CD4-positive, CD25-positive, alpha-beta regulatory T cell (primary cell): ENCODE measurements around the gene NXPE4. TPM values are rescaled to one million over a fixed set of nuclear protein-coding genes. Genes with fewer than 3 reads are reported as not detected.
"Not testable (repeated sequence)": the region's sequence is repeated elsewhere in the genome, so short reads cannot be mapped to it uniquely, and the experiment has no call there.

Experiments used
- ATAC-seq, 2 donors: fragments of 150-1000 bp; cut with Tn5 transposase; one replicate each; pipeline ENCODE4 v1.10.0; 2021; ENCODE audit warnings: low read depth in 2 of 2, moderate number of reproducible peaks in 2 of 2, moderate library complexity in 1 of 2
- DNase-seq, 3 donors: peaks; one replicate each; pipeline versions ENCODE4 v3.0.0 to v3.0.0-alpha.2; 2012 to 2022; ENCODE audit warnings: mixed read lengths in 1 of 3
- H3K27ac ChIP-seq: one replicate; pipeline ENCODE4 v1.7.0; 2013; ENCODE audit warnings: mild to moderate bottlenecking, low read length; ENCODE audit not compliant: insufficient read depth, poor library complexity, severe bottlenecking
- H3K27me3 ChIP-seq: one replicate; pipeline ENCODE4 v1.7.0; 2013; ENCODE audit warnings: low read length; ENCODE audit not compliant: control insufficient read depth, insufficient read depth
- H3K36me3 ChIP-seq: one replicate; pipeline ENCODE4 v1.7.0; 2013; ENCODE audit warnings: mild to moderate bottlenecking, low read length, moderate library complexity; ENCODE audit not compliant: control insufficient read depth, insufficient read depth
- H3K4me1 ChIP-seq: 2 replicates; pipeline ENCODE4 v1.7.0; 2013; ENCODE audit warnings: mild to moderate bottlenecking, low read length; ENCODE audit not compliant: insufficient read depth, control insufficient read depth, poor library complexity, severe bottlenecking
- H3K4me3 ChIP-seq: one replicate; pipeline ENCODE4 v1.7.0; 2013; ENCODE audit warnings: low read depth, mild to moderate bottlenecking, low read length, moderate library complexity
- H3K9me3 ChIP-seq, 2 experiments: 1 replicate in 1 of 2; 2 replicates in 1 of 2; pipeline ENCODE4 v1.7.0; 2013; ENCODE audit warnings: low read length in 2 of 2, mild to moderate bottlenecking in 1 of 2, moderate library complexity in 1 of 2; ENCODE audit not compliant: control insufficient read depth in 2 of 2
- H3K27ac Mint-ChIP-seq, 3 donors: one replicate each; pipeline ENCODE4 v1.8.0; 2020 to 2022; ENCODE audit warnings: mild to moderate bottlenecking in 3 of 3, mixed read lengths in 3 of 3, moderate library complexity in 2 of 3
- H3K27me3 Mint-ChIP-seq: one replicate; pipeline ENCODE4 v1.8.0; 2022; ENCODE audit warnings: mild to moderate bottlenecking, mixed read lengths
- H3K36me3 Mint-ChIP-seq: one replicate; pipeline ENCODE4 v1.8.0; 2020; ENCODE audit warnings: mixed read lengths
- H3K4me1 Mint-ChIP-seq, 4 donors: one replicate each; pipeline ENCODE4 v1.8.0; 2020 to 2022; ENCODE audit warnings: mixed read lengths in 4 of 4, mild to moderate bottlenecking in 1 of 4
- H3K4me3 Mint-ChIP-seq, 4 donors: one replicate each; pipeline ENCODE4 v1.8.0; 2020 to 2022; ENCODE audit warnings: mild to moderate bottlenecking in 4 of 4, mixed read lengths in 4 of 4, moderate library complexity in 3 of 4
- H3K9me3 Mint-ChIP-seq, 7 donors: one replicate each; pipeline ENCODE4 v1.8.0; 2020 to 2022; ENCODE audit warnings: mixed read lengths in 7 of 7, mild to moderate bottlenecking in 3 of 7, moderate library complexity in 2 of 7
- polyA plus RNA-seq, 4 donors: library from polyadenylated mRNA; unstranded; fragments of 300-500 nt; fragmentation: Illumina TruSeq; gene quantifications; one replicate each; pipeline ENCODE4 v1.2.3, GENCODE V29; 2021
- total RNA-seq: library from RNA; stranded (reverse); gene quantifications from one replicate; pipeline ENCODE4 v1.2.3, GENCODE V29; 2022

NXPE4 gene
- total and polyA plus RNA-seq, 5 donors from 2014 or later = not detected

GRCh38 chr11:114608605-114609004, 13.0 kb upstream of the NXPE4 start:
- ATAC-seq, H3K27me3 ChIP-seq, H3K9me3 ChIP-seq, H3K36me3 ChIP-seq, DNase-seq, H3K36me3 Mint-ChIP-seq, H3K27me3 Mint-ChIP-seq, H3K4me3 ChIP-seq, H3K27ac Mint-ChIP-seq, H3K9me3 Mint-ChIP-seq, H3K4me1 Mint-ChIP-seq, H3K27ac ChIP-seq, H3K4me3 Mint-ChIP-seq, H3K4me1 ChIP-seq: not testable (repeated sequence)

- Histone ChIP-seq H3K9me3 (peaks cover 0 to 6% of the 10 kb centered on the region in 2 experiments), H3K4me1 (no peaks in the 10 kb centered on the region), H3K27me3 (no peaks in the 10 kb centered on the region), H3K4me3 (no peak overlapping the region), H3K36me3 (no peaks in the 10 kb centered on the region), H3K27ac (no peak overlapping the region)
- Mint-ChIP-seq H3K27me3 (no peaks in the 10 kb centered on the region), H3K9me3 (peaks cover 0 to 5% (median 3%) of the 10 kb centered on the region in 7 donors), H3K4me1 (no peaks in the 10 kb centered on the region), H3K4me3 (no peak overlapping the region), H3K36me3 (no peaks in the 10 kb centered on the region), H3K27ac (no peak overlapping the region)
- DNase-seq (no peak), ATAC-seq (no peak)
Observed at GRCh38 chr11:114607753-114608459, 12.3 kb upstream of the NXPE4 start.

GRCh38 chr11:114606802-114607075, 11.2 kb upstream of the NXPE4 start:
- not testable (repeated sequence) for H3K9me3 ChIP-seq, H3K27ac ChIP-seq, DNase-seq, H3K9me3 Mint-ChIP-seq, H3K27me3 Mint-ChIP-seq, ATAC-seq, H3K4me1 Mint-ChIP-seq, H3K4me1 ChIP-seq, H3K4me3 Mint-ChIP-seq, H3K27ac Mint-ChIP-seq, H3K36me3 Mint-ChIP-seq, H3K27me3 ChIP-seq, H3K36me3 ChIP-seq, H3K4me3 ChIP-seq

DNA sequence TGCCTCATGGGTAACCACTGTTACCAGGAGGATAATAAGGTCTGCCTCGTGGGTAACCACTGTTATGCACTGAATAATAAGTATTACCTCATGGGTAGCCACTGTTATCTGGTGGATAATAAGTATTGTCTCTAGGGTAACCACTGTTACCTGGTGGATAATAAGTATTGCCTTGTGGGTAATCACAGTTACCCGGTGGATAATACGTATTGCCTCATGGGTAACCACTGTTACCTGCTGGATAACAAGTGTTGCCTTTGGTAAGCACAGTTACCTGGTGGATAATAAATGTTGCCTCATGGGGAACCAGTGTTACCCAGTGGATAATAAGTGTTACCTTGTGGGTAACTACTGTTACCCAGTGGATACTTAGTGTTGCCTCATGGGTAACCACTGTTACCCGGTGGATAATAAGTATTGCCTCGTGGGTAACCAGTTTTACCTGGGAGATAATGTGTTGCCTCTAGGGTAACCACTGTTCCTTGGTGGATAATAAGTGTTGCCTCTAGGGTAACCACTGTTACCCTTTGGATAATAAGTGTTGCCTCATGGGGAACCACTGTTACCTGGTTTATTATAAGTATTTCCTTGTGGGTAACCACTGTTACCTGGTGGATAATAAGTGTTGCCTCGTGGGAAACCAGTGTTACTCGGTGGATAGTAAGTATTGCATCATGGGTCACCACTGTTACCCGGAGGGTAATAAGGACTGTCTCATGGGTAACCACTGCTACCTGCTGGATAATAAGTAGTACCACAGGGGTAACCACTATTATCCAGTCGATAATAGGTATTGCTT, 10.6 kb upstream of the NXPE4 start:
- no peak overlapping the region for H3K4me3 ChIP-seq
- Mint-ChIP-seq H3K9me3 (peaks cover 0 to 5% (median 1%) of the 10 kb centered on the region in 7 donors), H3K27me3 (no peaks in the 10 kb centered on the region), H3K4me3 (no peak overlapping the region), H3K36me3 (no peaks in the 10 kb centered on the region), H3K4me1 (no peaks in the 10 kb centered on the region), H3K27ac (no peak overlapping the region)
- H3K27ac ChIP-seq = no peak overlapping the region
- DNase-seq (no peak), ATAC-seq (no peak)
- H3K27me3 ChIP-seq = no peaks in the 10 kb centered on the region
- no peaks in the 10 kb centered on the region for H3K36me3 ChIP-seq
- peaks cover 0 to 6% of the 10 kb centered on the region in 2 experiments for H3K9me3 ChIP-seq
- H3K4me1 ChIP-seq = no peaks in the 10 kb centered on the region

DNA sequence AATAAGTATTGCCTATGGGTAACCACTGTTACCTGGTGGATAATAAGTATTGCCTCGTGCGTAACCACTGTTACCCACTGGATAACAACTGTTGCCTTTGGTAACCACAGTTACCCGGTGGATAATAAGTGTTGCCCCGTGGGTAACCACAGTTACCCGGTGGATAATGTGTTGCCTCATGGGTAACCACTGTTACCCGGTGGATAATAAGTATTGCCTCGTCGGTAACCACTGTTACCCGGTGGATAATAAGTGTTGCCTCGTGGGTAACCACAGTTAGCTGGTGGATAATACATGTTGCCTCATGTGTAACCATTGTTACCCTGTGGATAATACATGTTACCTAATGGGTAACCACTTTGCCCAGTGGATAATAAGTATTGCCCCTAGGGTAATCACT, 9.8 kb upstream of the NXPE4 start:
- Mint-ChIP-seq H3K27ac (no peak overlapping the region), H3K9me3 (peaks cover 0 to 5% (median 0%) of the 10 kb centered on the region in 7 donors), H3K36me3 (no peaks in the 10 kb centered on the region), H3K4me1 (no peaks in the 10 kb centered on the region), H3K4me3 (no peak overlapping the region), H3K27me3 (no peaks in the 10 kb centered on the region)
- ATAC-seq (no peak), DNase-seq (no peak)
- Histone ChIP-seq H3K36me3 (no peaks in the 10 kb centered on the region), H3K27me3 (no peaks in the 10 kb centered on the region), H3K4me1 (no peaks in the 10 kb centered on the region), H3K27ac (no peak overlapping the region), H3K9me3 (peaks cover 0 to 4% of the 10 kb centered on the region in 2 experiments), H3K4me3 (no peak overlapping the region)

DNA sequence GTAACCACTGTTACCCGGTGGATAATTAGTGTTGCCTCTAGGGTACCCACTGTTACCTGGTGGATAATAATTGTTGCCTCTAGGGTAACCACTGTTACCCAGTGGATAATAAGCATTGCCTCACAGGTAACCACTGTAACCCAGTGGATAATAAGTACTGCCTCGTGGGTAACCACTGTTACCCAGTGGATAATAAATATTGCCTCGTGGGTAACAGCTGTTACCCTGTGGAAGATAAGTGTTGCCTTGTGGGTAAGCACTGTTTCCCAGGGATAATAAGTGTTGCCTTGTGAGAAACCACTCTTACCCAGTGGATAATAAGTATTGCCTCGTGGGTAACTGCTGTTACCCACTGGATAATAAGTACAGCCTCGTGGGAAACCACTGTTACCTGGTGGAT, 9.3 kb upstream of the NXPE4 start:
- Mint-ChIP-seq H3K9me3 (peaks cover 0 to 5% (median 0%) of the 10 kb centered on the region in 7 donors), H3K27ac (no peak overlapping the region), H3K27me3 (no peaks in the 10 kb centered on the region), H3K4me3 (no peak overlapping the region), H3K4me1 (no peaks in the 10 kb centered on the region), H3K36me3 (no peaks in the 10 kb centered on the region)
- DNase-seq (no peak), ATAC-seq (no peak)
- Histone ChIP-seq H3K27ac (no peak overlapping the region), H3K27me3 (no peaks in the 10 kb centered on the region), H3K9me3 (no peaks in the 10 kb centered on the region), H3K36me3 (no peaks in the 10 kb centered on the region), H3K4me3 (no peak overlapping the region), H3K4me1 (no peaks in the 10 kb centered on the region)

DNA sequence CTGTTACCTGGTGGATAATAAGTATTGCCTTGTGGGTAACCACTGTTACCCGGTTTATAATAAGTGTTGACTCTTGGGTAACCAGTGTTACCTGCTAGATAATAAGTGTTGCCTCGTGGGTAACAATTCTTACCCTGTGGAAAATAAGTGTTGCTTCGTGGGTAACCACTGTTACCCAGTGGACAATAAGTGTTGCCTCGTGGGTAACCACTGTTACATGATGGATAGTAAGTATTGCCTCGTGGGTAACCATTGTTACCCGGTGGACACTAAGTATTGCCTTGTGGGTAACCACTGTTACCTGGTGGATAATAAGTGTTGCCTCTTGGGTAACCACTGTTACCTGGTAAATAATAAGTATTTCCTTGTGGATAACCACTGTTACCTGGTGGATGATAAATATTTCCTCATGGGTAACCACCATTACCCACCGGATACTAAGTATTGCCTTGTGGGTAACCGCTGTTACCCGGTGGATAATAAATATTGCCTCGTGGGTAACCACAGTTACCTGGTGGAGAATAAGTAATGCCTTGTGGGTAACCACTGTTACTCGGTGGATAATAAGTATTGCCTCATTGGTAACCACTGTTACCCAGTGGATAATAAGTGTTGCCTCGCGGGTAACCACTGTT, 8.7 kb upstream of the NXPE4 start:
- Mint-ChIP-seq H3K27ac (no peak overlapping the region), H3K4me1 (no peaks in the 10 kb centered on the region), H3K9me3 (peaks cover 0 to 5% (median 0%) of the 10 kb centered on the region in 7 donors), H3K27me3 (no peaks in the 10 kb centered on the region), H3K36me3 (no peaks in the 10 kb centered on the region), H3K4me3 (no peak overlapping the region)
- Histone ChIP-seq H3K27ac (no peak overlapping the region), H3K36me3 (no peaks in the 10 kb centered on the region), H3K4me3 (no peak overlapping the region), H3K9me3 (no peaks in the 10 kb centered on the region), H3K27me3 (no peaks in the 10 kb centered on the region), H3K4me1 (no peaks in the 10 kb centered on the region)
- ATAC-seq = no peak
- no peak for DNase-seq
